HG02885 (cell line): ENCODE data around the gene CDK1.

Source experiments
- ATAC-seq: cut with Tn5 transposase; IDR thresholded peaks from one replicate; pipeline ENCODE4 v1.9.1; 2021; ENCODE audit warnings: mild to moderate bottlenecking; ENCODE audit not compliant: unreplicated experiment, poor library complexity

The CDK1 gene

GRCh38 chr10:60769406-60769805, 8.9 kb upstream of the CDK1 start:
- no peak for ATAC-seq

GRCh38 chr10:60777696-60778213, 523 bp upstream of the CDK1 start:
- peak; percentile 15 for ATAC-seq

- ATAC-seq = peak; percentile 17
These were observed 906 bp downstream of the CDK1 start for GRCh38 chr10:60778971-60779796.

GRCh38 chr10:60781661-60782060, 3.4 kb downstream of the CDK1 start:
- no peak for ATAC-seq

GRCh38 chr10:60784641-60785040, 6.4 kb downstream of the CDK1 start:
- no peak for ATAC-seq

GRCh38 chr10:60788544-60788943, 10.3 kb downstream of the CDK1 start:
- ATAC-seq = no peak

GRCh38 chr10:60789340-60789739, 11.1 kb downstream of the CDK1 start:
- ATAC-seq = no peak

- no peak for ATAC-seq
These were observed 16.7 kb downstream of the CDK1 start for GRCh38 chr10:60794953-60795352.

GRCh38 chr10:60795465-60796202, 17.4 kb downstream of the CDK1 start:
- no peak for ATAC-seq

GRCh38 chr10:60796481-60796880, 18.2 kb downstream of the CDK1 start:
- ATAC-seq = no peak

- ATAC-seq = no peak
These were observed 18.9 kb downstream of the CDK1 start for GRCh38 chr10:60797200-60797599.

- ATAC-seq = no peak
These were observed 19.8 kb downstream of the CDK1 start for GRCh38 chr10:60798031-60798430.

GRCh38 chr10:60798870-60799269, 20.6 kb downstream of the CDK1 start:
- no peak for ATAC-seq

- no peak for ATAC-seq
These were observed 21.8 kb downstream of the CDK1 start for GRCh38 chr10:60799971-60800650.

- ATAC-seq = no peak
These were observed 22.6 kb downstream of the CDK1 start for GRCh38 chr10:60800918-60801317.

GRCh38 chr10:60801522-60801921, 23.2 kb downstream of the CDK1 start:
- no peak for ATAC-seq

- ATAC-seq = no peak
These were observed 25.2 kb downstream of the CDK1 start for GRCh38 chr10:60803433-60803832.

- no peak for ATAC-seq
These were observed 25.6 kb downstream of the CDK1 start for GRCh38 chr10:60803865-60804264.

- ATAC-seq = no peak
These were observed 28.6 kb downstream of the CDK1 start for GRCh38 chr10:60806921-60807320.

- no peak for ATAC-seq
These were observed 29.2 kb downstream of the CDK1 start for GRCh38 chr10:60807499-60807898.

- ATAC-seq = no peak
These were observed 29.8 kb downstream of the CDK1 start for GRCh38 chr10:60808036-60808435.
